Activated CD4-positive, CD25-positive, alpha-beta regulatory T cell treated with anti-CD3 and anti-CD28 coated beads, Interleukin-2, amount 50 U/mL, for 72 hours (primary cell): ENCODE data around the gene GLI3.

Experiments used
- DNase-seq: peaks from one replicate; pipeline ENCODE4 v3.0.0; 2021

GLI3 gene

GRCh38 chr7:42137431-42137830 is 99.6 kb downstream of the GLI3 start:
- DNase-seq, result no peak

DNA sequence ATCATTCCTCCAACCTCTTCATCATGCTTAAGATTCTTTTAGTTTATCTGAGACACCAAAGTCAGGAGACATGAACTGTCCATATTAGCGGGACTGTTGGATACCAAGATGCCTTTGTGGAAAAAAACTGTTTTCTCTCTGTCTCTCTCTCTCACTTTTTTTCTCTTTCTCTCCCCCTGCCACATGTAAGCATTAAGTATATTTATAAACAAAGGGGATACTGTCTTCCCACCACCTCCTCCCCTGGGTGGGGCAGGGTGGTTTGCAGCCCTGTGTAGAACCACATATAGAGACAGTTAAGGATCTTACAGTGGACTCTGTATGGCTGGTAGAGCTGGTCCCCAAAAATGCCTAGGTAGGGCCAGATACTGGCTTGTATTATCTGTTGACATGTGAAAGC is 101.3 kb downstream of the GLI3 start:
- no peak for DNase-seq

DNA sequence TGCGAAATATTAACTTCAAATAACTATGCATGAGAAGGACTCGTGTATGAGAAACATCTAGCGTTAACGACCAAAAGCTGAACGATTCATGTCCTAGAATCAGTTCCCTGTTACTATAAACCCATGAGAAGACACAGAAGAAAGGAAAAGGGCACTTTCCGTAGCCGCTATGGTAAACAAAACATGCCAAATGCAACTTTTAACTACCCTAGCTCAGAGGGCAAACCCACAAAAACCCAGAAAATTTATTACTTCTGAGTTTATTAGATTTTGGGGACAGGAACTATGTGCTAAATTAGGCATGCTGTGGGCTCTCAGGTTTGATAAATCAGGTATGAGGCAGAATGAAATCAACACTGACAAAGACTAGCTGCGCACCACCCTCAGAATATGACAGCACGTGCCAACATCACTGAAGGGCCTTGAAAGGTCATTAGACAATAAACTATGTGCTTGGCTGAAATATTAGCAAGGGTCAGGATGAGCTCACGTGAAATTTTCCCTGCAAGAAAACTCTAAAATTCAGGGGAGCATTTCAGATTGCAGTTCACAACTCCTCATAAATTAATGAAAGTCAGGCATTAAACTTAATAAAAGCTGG is 102.6 kb downstream of the GLI3 start:
- no peak for DNase-seq

DNA sequence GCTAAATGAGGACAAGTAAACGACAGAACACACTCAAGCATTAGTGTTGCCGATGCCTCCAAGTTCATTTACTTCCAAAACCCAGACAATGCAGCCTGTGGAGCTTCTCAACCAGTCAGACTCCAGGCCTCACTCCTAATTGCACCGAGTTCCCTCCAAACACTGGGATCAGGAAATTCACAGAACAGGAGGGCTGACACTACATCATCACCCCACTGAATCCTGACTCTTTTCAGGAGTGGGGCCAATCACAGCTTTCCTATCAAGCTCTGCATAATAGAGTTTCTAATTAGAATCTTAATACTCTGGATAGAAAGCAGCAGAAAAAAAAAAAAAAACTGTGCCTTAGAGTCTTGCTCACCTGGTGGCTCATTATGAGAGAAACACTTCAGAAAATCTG is 103.7 kb downstream of the GLI3 start:
- DNase-seq, result no peak

DNA sequence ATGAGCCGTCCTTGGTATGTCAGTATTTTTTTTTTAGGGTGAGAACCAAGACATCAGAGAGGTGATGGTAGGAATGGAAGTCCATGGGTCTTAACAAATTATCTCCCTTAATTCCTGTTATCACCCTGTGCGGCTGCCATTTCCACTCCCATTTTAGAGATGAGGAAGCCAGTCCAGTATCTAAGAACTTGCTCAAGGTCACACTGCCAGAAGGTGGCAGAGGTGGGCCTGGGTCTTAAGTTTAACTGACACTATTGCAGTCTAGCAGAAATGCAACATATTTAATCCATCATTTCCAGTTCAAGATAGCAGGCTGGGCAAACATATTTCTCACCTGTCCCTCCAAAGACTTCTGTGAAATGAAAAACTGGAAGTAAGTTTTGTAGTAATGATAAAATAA is 108.3 kb downstream of the GLI3 start:
- DNase-seq, result no peak

- DNase-seq, result no peak
Observed at GRCh38 chr7:42127232-42127622, 109.8 kb downstream of the GLI3 start.

DNA sequence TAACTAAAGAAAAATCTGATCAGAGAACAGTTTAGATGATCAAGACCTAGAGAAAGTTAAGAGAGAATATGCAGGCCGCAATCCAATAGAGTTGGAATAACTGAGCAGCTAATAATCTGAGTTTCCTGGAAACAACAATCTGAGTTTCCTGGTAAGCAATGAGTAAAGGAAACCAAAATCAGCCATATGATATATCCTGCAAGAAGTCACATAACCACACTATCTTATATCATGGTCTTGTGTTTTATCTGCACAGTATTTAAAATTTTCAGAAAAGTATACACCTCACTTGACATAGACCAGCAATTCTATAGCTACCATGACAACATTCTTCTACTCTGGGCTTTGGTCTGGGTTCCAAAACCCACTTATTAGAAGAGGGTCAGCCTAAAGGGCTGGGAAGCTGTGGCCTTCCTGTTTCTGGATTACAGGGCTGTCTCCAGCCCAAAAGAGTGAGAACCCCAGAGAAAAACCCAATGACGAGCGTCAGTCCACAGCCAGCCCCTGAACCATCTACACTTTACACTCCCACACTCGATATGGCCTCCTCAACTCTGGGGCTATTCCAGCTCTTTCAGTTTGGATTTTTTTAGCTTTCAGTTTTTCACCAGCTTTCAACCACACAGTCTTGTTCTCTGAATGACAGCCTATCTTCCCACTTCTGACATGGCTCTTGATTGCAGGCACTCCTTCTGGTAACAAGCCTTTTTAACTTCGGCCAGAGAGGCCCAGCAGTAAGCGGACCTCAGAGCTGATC is 110.4 kb downstream of the GLI3 start:
- DNase-seq, result no peak

- DNase-seq, result no peak
Observed at GRCh38 chr7:42125321-42125720, 111.7 kb downstream of the GLI3 start.

GRCh38 chr7:42123716-42124115 is 113.3 kb downstream of the GLI3 start:
- DNase-seq, result no peak

DNA sequence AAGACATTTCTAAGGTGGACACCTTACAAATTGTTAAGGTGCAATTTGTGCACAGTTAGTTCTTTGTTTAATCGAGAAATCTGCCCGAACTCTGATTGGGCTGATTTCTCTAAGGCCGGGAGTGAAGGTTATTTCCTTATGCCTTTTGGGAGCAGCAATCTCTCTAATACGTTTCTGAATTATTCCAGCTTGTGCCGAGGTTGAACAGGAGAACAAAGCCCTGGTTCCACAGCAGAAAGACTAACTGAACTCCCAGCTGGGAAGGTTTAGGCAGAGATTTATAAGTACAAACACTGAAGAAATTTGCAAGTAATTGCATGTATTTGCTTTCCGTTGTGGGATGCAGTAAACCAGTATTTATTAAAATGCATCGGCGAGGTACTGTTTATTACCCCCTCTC is 116.8 kb downstream of the GLI3 start:
- DNase-seq, result no peak

DNA sequence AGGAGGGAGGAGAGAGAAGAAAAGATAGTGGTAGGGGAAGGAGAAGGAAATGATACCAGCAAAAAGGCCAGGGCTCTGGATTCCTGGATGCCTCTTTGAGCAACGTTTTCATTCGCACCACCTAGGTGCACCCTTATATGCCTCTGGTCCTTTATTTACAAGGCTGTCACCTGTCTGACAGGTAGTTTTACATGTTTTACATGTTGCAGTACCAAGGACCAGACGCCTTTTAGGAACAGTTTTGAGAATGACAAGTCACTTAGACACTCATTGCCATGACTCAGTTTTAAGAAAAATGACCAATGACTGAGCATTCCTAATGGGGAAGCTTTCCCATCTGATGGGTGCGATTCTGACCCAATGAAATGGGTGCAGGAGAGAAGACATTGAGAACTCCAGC is 119.8 kb downstream of the GLI3 start:
- DNase-seq, result no peak

DNA sequence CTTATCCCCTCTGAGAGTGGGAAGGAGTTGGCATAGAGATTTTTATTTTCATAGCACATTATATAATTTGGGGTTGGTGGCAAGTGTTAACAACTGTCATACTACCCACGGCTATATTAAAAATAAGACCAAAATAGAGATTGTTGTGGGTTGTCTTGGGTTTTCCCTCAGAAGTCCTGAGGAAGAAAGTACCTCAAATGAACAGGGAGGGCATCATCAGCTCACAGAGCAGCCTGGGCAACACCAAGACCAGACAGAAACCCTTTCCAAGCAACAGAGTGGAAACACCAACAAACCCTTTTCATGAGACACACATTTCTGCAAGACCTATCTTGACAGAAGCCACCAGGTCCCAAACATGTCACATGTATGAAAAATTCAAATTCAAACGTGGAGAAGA is 121.2 kb downstream of the GLI3 start:
- DNase-seq, result no peak

GRCh38 chr7:42110333-42110732 is 126.7 kb downstream of the GLI3 start:
- no peak for DNase-seq

DNA sequence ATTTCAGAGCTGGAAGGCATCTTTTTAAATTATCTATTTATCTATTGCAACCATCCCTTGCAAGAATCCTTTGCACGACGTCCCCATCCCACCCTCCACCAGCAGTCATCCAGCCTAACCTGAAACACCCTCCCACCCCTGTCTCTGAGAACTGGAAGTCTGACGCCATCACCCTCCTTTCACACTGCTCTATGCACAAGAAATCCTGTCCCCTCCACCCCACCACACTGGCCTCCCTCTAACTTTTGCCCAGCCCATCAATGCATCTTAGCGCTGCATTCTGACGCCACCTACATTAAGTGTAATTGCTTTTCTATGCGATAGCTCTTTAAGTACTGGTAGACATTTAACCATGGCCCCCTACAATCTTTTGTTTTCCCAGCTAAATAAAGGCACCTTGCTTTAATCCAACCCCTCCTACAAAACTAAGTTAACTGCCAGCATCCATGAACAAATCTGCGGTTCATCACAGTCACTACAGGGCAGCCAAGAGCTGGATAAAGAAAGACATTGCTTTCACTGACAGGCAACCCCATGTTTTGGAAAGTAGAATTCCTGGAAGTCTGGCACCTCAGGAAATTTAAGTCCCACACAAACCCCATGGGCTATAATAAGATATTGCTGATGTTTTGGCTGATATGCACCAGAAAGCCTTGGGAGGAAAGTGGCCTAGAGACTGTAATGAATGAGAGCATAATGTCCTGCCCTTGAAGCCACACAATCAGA is 128.0 kb downstream of the GLI3 start:
- no peak for DNase-seq

GRCh38 chr7:42107484-42108240 is 129.3 kb downstream of the GLI3 start:
- no peak for DNase-seq

DNA sequence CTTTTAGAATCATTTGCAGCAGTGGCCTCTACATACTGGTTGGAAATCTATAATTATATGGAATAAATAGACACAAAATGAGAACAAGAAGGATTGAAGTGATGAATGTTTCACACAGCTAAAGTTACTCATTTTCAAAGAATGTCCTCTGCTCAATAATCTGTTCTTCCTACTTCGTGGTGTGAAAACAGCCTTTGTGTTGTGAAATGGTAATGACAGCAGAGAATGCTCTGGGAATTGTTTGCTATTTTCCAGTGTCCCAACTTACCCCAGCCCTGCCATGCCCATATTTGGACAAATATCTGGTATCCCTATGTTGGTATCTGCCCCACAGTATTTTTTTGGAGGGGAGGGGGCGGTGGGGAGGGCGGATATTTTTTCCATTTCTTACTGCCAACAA is 130.4 kb downstream of the GLI3 start:
- DNase-seq, result no peak

GRCh38 chr7:42105554-42106358 is 131.3 kb downstream of the GLI3 start:
- DNase-seq, result no peak

GRCh38 chr7:42104694-42105093 is 132.3 kb downstream of the GLI3 start:
- DNase-seq, result no peak

DNA sequence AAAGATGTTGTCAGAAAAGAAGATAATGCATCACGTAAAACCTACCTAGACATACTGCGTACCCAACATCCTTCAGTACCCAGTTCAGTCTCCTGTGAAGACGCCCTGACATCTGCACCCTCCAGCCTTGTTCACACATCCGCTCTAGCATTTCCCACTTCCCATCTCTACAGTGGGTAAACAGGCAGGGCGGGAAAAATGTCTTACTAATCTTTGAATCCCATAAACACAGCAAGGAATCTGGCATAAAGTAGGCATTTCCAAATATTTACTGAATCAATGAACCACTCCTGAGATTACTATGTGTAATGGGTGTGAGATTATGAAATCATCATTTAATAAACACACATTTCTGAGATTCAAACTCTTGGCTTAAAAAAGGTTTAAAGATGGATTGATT is 132.8 kb downstream of the GLI3 start:
- no peak for DNase-seq

- DNase-seq, result no peak
Observed at GRCh38 chr7:42103456-42103855, 133.6 kb downstream of the GLI3 start.

DNA sequence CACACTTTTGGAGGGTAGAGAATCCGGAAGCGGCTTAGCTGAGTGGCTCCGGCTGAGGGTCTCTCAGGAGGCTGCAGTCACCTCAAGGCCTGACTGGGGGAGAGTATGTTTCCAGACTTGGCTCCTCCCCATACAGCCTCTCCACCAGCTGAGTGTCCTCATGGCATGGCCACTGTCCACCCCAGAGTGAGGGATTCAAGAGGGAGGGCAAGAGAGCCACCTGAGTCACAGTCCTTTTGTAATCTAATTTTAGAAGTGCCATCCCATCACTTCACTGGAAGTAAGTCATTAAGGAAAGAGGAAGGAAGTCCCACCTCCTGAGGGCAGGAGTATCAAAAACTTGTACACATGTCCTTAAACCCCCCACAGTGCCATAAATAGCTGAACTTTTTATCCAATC is 134.0 kb downstream of the GLI3 start:
- no peak for DNase-seq

DNA sequence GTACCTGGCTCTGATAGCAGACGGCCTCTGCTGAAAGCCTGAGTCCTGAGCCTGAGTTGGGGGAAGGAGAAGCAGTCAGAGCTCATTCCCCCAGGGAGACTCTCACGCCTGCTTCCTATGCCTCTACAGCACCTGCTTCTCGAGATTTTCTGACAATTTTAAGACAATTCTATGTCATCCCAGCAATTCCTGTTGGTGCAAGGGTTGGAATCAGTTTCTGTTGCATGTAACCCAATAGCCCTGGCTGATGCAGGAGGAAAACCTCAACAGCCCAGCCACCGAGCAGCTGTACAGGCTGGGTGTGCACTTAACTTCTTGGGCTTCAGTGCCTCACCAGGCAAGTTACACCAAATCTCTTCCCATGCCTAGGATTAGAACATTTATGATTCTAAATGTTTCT is 134.7 kb downstream of the GLI3 start:
- no peak for DNase-seq

GRCh38 chr7:42100156-42100508 is 136.9 kb downstream of the GLI3 start:
- no peak for DNase-seq
